GM21381 (cell line): ENCODE results near the gene EDNRB.
"Not testable (repeated sequence)": the region's sequence is repeated elsewhere in the genome, so short reads cannot be mapped to it uniquely, and the experiment has no call there.

ENCODE experiments used
- ATAC-seq: cut with Tn5 transposase; IDR thresholded peaks from one replicate; pipeline ENCODE4 v1.9.1; 2021; ENCODE audit warnings: mild to moderate bottlenecking, moderate library complexity; ENCODE audit not compliant: unreplicated experiment

Gene EDNRB

GRCh38 chr13:77918391-77919245 is at the start of gene EDNRB:
TSS of gene EDNRB (minus strand) at chr13:77918831. CDS start at chr13:77918573, 258 bp downstream.
- no peak for ATAC-seq

DNA sequence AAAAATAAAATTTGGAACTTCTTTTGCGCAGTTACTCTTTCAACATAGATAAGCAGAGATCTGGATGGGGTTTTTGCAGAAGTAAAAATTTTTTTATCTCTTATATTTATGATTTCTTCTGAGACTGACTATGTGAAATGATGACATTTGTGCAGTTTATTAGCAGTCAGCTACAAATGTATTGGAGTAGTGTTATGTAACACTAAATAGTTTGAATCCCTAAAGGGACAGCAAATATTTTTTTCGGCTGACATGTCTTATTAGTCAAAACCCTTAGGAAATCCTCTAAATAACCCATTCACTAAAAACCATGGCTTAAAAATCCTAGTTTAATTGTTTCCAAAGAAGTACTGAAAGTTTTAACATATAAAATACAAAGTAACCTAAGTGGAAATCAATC is 48.0 kb upstream of the EDNRB start:
- ATAC-seq, result no peak

GRCh38 chr13:77952737-77953136 is 34.1 kb upstream of the EDNRB start:
- ATAC-seq, result no peak

DNA sequence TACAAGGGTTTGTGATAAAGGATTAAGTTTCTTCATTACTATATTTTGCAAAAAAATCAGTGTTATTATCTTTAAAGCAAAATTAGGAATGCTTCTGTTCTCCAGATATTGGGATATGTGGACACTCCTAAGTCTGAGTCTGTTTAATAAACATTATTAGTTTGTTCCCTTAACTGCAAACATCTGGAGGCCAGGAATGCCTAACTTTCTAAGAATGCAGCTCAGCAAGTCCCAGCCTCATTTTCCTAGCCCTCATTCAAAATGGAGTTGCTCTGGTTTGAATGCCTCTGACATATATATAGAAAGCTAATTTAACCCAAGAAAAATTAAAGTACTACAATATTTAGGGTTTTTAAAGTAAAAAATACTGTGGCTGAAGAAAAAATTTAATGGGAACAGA is 33.6 kb upstream of the EDNRB start:
- ATAC-seq, result no peak

- ATAC-seq, result no peak
Observed at GRCh38 chr13:77946522-77946921, 27.9 kb upstream of the EDNRB start.

GRCh38 chr13:77935063-77935462 is 16.4 kb upstream of the EDNRB start:
- ATAC-seq, result not testable (repeated sequence)

- ATAC-seq, result peak; percentile 82
Observed at GRCh38 chr13:77930430-77930829, 11.8 kb upstream of the EDNRB start.

GRCh38 chr13:77928909-77929308 is 10.3 kb upstream of the EDNRB start:
- ATAC-seq, result peak; percentile 80

- no peak for ATAC-seq
Observed at GRCh38 chr13:77925616-77926015, 7.0 kb upstream of the EDNRB start.

- no peak for ATAC-seq
Observed at GRCh38 chr13:77919921-77920294, 1.3 kb upstream of the EDNRB start.

DNA sequence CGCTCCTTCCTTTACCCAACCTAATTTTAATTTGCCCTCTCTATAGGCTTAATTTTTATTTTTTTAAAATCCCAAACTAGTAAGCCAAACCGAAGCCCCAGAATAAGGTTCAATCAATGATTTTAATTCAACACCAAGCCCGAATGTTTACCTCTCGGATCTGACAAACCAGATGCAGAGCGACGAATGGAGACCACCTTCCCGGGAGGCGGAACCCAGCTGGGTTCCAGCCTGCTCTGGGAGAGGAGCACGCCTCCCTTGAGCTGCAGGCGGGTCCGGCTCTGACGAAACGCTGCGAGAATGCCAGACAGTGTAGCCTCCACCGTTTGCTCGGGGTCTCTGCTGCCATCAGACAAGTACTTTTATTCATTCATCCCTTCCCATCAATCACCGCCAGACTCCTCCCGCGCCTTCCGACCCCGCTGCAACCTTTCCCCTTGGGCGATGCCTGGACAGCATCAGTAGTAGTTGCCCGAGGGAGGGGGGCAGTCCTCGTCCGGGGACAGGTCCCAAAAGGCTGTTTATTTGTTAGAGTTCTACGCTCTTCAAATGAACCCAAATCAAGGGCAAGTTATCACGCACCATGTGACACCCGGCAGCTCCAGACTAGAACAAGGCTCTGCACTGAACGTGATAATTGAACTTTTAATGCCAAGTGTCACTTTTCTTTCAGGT is 752 bp upstream of the EDNRB start:
- no peak for ATAC-seq

- ATAC-seq, result no peak
Observed at GRCh38 chr13:77916488-77916887, 2.1 kb downstream of the EDNRB start.

DNA sequence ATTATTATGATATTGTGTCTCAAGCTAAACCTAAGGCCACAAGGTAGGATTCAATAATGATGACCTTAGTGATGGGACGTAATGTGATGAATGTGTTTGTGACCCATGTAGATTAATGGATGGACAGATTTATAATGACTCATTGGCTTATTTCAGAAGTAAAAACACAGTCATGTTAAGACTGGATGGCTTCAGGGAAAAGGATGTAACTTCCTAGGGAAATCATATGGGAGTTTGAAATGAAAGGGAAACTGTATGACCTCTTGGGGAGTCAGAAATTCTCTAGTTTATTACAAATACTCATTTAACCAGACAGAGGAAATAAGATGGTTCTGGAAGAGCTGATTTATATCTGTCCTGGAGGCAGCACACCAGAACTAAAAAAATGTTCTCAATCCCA is 2.9 kb downstream of the EDNRB start:
- no peak for ATAC-seq

- ATAC-seq, result no peak
Observed at GRCh38 chr13:77913003-77913402, 5.6 kb downstream of the EDNRB start.

DNA sequence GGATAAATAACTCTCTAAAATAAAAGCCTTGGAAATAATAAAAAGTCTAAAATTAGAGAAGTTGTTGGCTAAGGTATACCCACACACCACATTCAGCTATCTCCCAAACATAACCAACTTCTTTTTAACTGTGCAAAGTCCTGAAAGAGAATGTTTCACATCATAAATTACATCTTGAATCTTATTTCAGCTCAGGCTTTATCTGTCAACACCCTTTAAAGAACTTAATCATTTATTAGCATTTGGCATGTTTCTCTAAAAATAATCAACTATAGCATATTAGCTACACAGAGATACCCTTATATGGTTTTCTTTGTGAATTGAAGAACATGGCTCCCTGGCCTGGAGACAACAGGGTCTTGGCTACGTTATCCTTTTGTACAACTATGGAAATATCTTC is 6.9 kb downstream of the EDNRB start:
- ATAC-seq, result no peak

- no peak for ATAC-seq
Observed at GRCh38 chr13:77909827-77910226, 8.8 kb downstream of the EDNRB start.

GRCh38 chr13:77908531-77908930 is 10.1 kb downstream of the EDNRB start:
- no peak for ATAC-seq

DNA sequence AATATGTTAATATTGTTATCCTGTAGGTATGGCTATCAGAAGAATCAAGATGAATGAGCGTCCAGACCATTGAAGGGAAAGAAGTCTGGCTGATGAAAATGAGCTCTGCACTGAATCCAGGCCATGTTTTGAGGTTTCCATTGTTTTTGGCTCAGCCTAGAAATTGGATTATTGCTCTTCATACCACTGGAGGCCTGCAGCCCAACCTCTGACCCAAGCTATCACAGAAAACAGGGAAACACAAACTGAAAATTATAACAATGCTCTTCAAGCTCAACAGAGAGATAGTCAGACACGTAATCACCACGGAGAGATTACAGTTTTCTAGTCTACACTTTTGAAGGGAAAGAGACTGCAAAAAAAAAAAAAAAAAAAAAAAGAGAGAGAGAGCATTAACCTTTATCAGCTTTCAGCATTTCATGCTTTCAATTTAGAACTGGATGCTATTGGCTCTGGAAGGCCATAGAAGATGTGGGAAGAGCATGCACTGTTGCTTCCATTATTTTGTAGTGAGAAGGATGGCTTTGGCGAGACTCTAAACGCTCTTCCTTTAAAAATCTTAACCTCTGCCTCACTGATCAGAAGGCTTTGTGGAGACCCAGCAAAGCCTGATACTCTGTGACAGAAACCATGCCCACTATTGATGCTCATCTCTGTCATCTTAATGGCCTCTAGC is 10.8 kb downstream of the EDNRB start:
- no peak for ATAC-seq

DNA sequence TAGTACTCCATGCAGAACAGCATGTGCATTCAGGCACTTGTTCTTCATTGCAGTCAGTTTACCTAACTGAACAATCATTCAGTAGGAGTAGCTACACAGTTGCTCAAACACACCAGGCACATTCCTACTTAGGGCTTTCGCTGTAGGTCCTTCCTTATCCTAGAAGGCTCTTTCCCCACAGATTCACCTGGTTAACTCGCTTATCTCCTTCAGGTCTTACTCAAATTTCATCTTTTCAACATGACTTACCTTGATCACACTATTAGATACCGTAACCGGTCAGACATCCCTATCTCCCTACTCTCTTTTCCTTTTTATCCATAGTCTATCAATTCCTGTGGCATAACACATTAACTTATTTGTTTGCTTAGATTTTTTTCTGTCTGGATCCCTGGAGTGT is 14.6 kb downstream of the EDNRB start:
- ATAC-seq, result no peak

DNA sequence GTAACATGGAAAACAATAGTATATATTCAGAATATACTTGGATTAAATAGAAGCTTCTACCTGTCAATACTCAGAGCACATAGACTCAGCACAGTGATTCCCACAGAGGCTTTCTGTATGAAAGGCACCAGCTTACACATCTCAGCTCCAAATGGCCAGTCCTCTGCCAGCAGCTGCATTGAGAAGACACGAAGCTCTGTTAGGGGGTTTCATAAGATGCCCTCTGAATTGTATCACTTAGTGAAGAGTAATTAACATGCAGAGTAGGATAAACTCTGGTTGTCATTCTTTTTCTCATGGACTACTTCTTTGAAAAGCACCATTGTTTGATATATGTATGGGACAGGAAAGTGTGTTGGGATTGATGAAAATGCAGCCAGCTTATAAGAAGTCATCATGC is 15.2 kb downstream of the EDNRB start:
- ATAC-seq, result no peak

DNA sequence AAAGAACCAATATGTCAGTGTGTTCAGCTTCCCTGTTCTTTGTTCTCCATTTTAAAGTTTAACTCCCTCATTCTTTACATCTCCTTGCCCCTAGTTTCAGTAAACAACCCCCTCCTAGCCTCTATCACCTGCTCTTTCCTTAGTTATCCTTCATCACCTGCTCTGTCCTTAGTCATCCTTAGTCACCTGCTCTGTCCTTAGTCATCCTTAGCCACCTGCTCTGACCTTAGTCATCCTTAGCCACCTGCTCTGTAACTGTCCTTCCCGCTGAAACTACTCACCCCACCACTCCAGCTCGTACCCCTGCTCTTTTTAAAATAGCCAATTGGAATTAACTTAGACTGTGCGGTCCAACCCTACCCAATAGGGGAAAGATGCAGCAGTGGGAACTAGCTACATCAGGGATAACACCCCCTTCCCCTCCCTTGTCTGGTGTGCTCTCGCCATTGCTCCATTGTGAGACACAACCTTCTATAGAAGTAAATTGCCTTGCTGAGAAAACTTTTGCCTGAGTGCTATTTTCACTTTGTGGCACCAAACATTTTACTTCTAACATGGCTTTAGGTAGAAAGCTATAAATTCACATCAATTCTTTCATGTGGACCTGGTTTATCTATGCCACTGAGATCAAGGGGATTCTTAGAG is 16.2 kb downstream of the EDNRB start:
- ATAC-seq, result no peak
